Neural cell (in vitro differentiated cells): ENCODE measurements around the gene CYTH3. TPM values are rescaled to one million over a fixed set of nuclear protein-coding genes. Genes with fewer than 3 reads are reported as not detected.

Experiments used
- H2AFZ ChIP-seq: fragments of 200-600, 300-800 bp; sonication (generic), shearing (Covaris generic); 2 replicates; pipeline ENCODE4 v1.6.0; 2014; ENCODE audit warnings: low read depth, mild to moderate bottlenecking, antibody characterized with exemption, low read length, moderate library complexity
- H3F3A ChIP-seq: fragments of 200-600 bp; shearing (Covaris generic); 2 replicates; pipeline ENCODE4 v1.6.1; 2016; ENCODE audit warnings: mild to moderate bottlenecking, moderate library complexity, mixed read lengths, antibody characterized with exemption, low read length; ENCODE audit not compliant: insufficient read depth, poor library complexity, severe bottlenecking
- H3K27ac ChIP-seq: fragments of 200-600, 300-800 bp; sonication (generic), shearing (Covaris generic); 2 replicates; pipeline ENCODE4 v1.5.1; 2014; ENCODE audit warnings: mild to moderate bottlenecking, low read length, moderate library complexity
- H3K27me3 ChIP-seq: fragments of 300-800, 200-600 bp; sonication (generic), shearing (Covaris generic); 2 replicates; pipeline ENCODE4 v1.6.0; 2014; ENCODE audit warnings: mild to moderate bottlenecking, low read depth, low read length, moderate library complexity; ENCODE audit not compliant: insufficient read depth
- H3K36me3 ChIP-seq: fragments of 300-800, 200-600 bp; sonication (generic), shearing (Covaris generic); 2 replicates; pipeline ENCODE4 v1.5.1; 2014; ENCODE audit warnings: mild to moderate bottlenecking, antibody characterized with exemption, low read length, moderate library complexity; ENCODE audit not compliant: insufficient read depth
- H3K4me2 ChIP-seq: fragments of 300-800, 200-600 bp; sonication (generic), shearing (Covaris generic); 2 replicates; pipeline ENCODE4 v1.6.0; 2014; ENCODE audit warnings: mild to moderate bottlenecking, low read length
- H3K4me3 ChIP-seq: fragments of 300-800, 200-600 bp; sonication (generic), shearing (Covaris generic); 2 replicates; pipeline ENCODE4 v1.5.1; 2014; ENCODE audit warnings: mild to moderate bottlenecking, low read length, moderate library complexity
- H3K79me2 ChIP-seq: fragments of 200-600 bp; shearing (Covaris generic); replicated peaks from 2 replicates; pipeline ENCODE4 v1.6.0; 2014; ENCODE audit warnings: mild to moderate bottlenecking, low read length, moderate library complexity; ENCODE audit not compliant: insufficient read depth
- H3K9ac ChIP-seq: fragments of 300-800, 200-600 bp; sonication (generic), shearing (Covaris generic); 2 replicates; pipeline ENCODE4 v1.6.1; 2016; ENCODE audit warnings: mild to moderate bottlenecking, low read length, mixed read lengths
- H3K9me2 ChIP-seq: fragments of 200-600 bp; shearing (Covaris generic); 2 replicates; pipeline ENCODE4 v1.6.1; 2016; ENCODE audit warnings: mild to moderate bottlenecking, low read length, mixed read lengths; ENCODE audit not compliant: insufficient read depth
- H3K9me3 ChIP-seq: fragments of 200-600, 300-800 bp; sonication (generic), shearing (Covaris generic); 2 replicates; pipeline ENCODE4 v1.6.1; 2016; ENCODE audit warnings: mild to moderate bottlenecking, mixed run types, low read length, moderate library complexity, mixed read lengths
- H4K20me1 ChIP-seq: fragments of 200-600 bp; shearing (Covaris generic); 2 replicates; pipeline ENCODE4 v1.6.1; 2016; ENCODE audit warnings: mild to moderate bottlenecking, mixed run types; ENCODE audit not compliant: insufficient read depth
- EP300 ChIP-seq: fragments of 450-650 bp; conservative IDR thresholded peaks from 2 replicates; pipeline ENCODE4 v1.6.1; 2014; ENCODE audit warnings: antibody characterized with exemption, mild to moderate bottlenecking, moderate library complexity; ENCODE audit not compliant: poor library complexity, severe bottlenecking
- EZH2 ChIP-seq: fragments of 200-600, 300-800 bp; shearing (Covaris generic), sonication (generic); IDR thresholded peaks from 2 replicates; pipeline ENCODE4 v1.6.1; 2014; ENCODE audit warnings: antibody characterized with exemption, low read length, borderline replicate concordance, mild to moderate bottlenecking; ENCODE audit not compliant: insufficient read depth, poor library complexity, severe bottlenecking
- MXI1 ChIP-seq: fragments of 450-650 bp; conservative IDR thresholded peaks from 2 replicates; pipeline ENCODE4 v1.6.1; 2014; ENCODE audit warnings: antibody characterized with exemption, mild to moderate bottlenecking; ENCODE audit not compliant: poor library complexity, severe bottlenecking
- POLR2AphosphoS5 ChIP-seq: IDR thresholded peaks from 2 replicates; pipeline ENCODE4 v1.6.1; 2012
- RAD21 ChIP-seq: fragments of 450-650 bp; conservative IDR thresholded peaks from 2 replicates; pipeline ENCODE4 v1.6.1; 2014; ENCODE audit warnings: antibody characterized with exemption, mild to moderate bottlenecking, moderate library complexity
- SMC3 ChIP-seq: fragments of 450-650 bp; conservative IDR thresholded peaks from 2 replicates; pipeline ENCODE4 v1.6.1; 2014; ENCODE audit warnings: antibody characterized with exemption, mild to moderate bottlenecking, moderate library complexity; ENCODE audit not compliant: poor library complexity
- TAF1 ChIP-seq: IDR thresholded peaks from 2 replicates; pipeline ENCODE4 v1.6.1; 2012; ENCODE audit warnings: low read depth
- polyA plus RNA-seq: library from polyadenylated mRNA; depleted of rRNA; stranded (reverse); fragments of >200 nt; gene quantifications from 2 replicates; pipeline ENCODE4 v1.2.3, GENCODE V29; 2014
- TF ChIP-seq, protein P1 (sequence below): IDR thresholded peaks from 2 replicates; pipeline ENCODE4 v1.6.1; 2012; ENCODE audit warnings: borderline replicate concordance
- TF ChIP-seq, protein P2 (sequence below): fragments of 450-650 bp; IDR thresholded peaks from 2 replicates; pipeline ENCODE4 v1.5.1; 2014; ENCODE audit warnings: antibody characterized with exemption, mild to moderate bottlenecking, moderate library complexity; ENCODE audit not compliant: poor library complexity, severe bottlenecking

Gene CYTH3
- polyA plus RNA-seq, 1 donor from 2014 or later, result 33.9 TPM

- Histone ChIP-seq H2AFZ (no peak overlapping the region), H3K36me3 (no peaks in the 10 kb centered on the region), H3K9me3 (no peaks in the 10 kb centered on the region), H3K4me2 (no peak overlapping the region), H3K9ac (no peak overlapping the region), H3K4me3 (no peak overlapping the region), H3F3A (no peaks in the 10 kb centered on the region), H3K79me2 (no peaks in the 10 kb centered on the region), H3K27ac (no peak overlapping the region), H4K20me1 (no peaks in the 10 kb centered on the region), H3K27me3 (no peaks in the 10 kb centered on the region), H3K9me2 (no peaks in the 10 kb centered on the region)
- TF ChIP-seq MXI1 (no peak), POLR2AphosphoS5 (no peak), SMC3 (no peak), EP300 (no peak), EZH2 (no peak), TAF1 (no peak)
- TF ChIP-seq, protein P1, sequence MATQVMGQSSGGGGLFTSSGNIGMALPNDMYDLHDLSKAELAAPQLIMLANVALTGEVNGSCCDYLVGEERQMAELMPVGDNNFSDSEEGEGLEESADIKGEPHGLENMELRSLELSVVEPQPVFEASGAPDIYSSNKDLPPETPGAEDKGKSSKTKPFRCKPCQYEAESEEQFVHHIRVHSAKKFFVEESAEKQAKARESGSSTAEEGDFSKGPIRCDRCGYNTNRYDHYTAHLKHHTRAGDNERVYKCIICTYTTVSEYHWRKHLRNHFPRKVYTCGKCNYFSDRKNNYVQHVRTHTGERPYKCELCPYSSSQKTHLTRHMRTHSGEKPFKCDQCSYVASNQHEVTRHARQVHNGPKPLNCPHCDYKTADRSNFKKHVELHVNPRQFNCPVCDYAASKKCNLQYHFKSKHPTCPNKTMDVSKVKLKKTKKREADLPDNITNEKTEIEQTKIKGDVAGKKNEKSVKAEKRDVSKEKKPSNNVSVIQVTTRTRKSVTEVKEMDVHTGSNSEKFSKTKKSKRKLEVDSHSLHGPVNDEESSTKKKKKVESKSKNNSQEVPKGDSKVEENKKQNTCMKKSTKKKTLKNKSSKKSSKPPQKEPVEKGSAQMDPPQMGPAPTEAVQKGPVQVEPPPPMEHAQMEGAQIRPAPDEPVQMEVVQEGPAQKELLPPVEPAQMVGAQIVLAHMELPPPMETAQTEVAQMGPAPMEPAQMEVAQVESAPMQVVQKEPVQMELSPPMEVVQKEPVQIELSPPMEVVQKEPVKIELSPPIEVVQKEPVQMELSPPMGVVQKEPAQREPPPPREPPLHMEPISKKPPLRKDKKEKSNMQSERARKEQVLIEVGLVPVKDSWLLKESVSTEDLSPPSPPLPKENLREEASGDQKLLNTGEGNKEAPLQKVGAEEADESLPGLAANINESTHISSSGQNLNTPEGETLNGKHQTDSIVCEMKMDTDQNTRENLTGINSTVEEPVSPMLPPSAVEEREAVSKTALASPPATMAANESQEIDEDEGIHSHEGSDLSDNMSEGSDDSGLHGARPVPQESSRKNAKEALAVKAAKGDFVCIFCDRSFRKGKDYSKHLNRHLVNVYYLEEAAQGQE, result no peak
- TF ChIP-seq, protein P2, sequence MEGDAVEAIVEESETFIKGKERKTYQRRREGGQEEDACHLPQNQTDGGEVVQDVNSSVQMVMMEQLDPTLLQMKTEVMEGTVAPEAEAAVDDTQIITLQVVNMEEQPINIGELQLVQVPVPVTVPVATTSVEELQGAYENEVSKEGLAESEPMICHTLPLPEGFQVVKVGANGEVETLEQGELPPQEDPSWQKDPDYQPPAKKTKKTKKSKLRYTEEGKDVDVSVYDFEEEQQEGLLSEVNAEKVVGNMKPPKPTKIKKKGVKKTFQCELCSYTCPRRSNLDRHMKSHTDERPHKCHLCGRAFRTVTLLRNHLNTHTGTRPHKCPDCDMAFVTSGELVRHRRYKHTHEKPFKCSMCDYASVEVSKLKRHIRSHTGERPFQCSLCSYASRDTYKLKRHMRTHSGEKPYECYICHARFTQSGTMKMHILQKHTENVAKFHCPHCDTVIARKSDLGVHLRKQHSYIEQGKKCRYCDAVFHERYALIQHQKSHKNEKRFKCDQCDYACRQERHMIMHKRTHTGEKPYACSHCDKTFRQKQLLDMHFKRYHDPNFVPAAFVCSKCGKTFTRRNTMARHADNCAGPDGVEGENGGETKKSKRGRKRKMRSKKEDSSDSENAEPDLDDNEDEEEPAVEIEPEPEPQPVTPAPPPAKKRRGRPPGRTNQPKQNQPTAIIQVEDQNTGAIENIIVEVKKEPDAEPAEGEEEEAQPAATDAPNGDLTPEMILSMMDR, result no peak
Observed at GRCh38 chr7:6164491-6164890, 107.9 kb downstream of the CYTH3 start.

GRCh38 chr7:6164010-6164409 lies 108.4 kb downstream of the CYTH3 start:
- no peaks in the 10 kb centered on the region for H3F3A ChIP-seq
- no peak overlapping the region for H3K4me2 ChIP-seq
- H3K4me3 ChIP-seq, result no peak overlapping the region
- no peaks in the 10 kb centered on the region for H4K20me1 ChIP-seq
- no peaks in the 10 kb centered on the region for H3K36me3 ChIP-seq
- H3K9me2 ChIP-seq, result no peaks in the 10 kb centered on the region
- no peak overlapping the region for H3K27ac ChIP-seq
- no peaks in the 10 kb centered on the region for H3K27me3 ChIP-seq
- TF ChIP-seq, protein P2, result no peak
- no peak for TF ChIP-seq SMC3
- TF ChIP-seq MXI1, result no peak
- no peak for TF ChIP-seq TAF1
- no peak for TF ChIP-seq POLR2AphosphoS5
- TF ChIP-seq RAD21, result no peak
- no peak for TF ChIP-seq EZH2
- TF ChIP-seq EP300, result no peak
- TF ChIP-seq, protein P1, result no peak
- no peak overlapping the region for H3K9ac ChIP-seq
- H3K9me3 ChIP-seq, result no peaks in the 10 kb centered on the region
- no peak overlapping the region for H2AFZ ChIP-seq
- no peaks in the 10 kb centered on the region for H3K79me2 ChIP-seq
